Endodermal cell (in vitro differentiated cells): ENCODE results near the gene ANKRD52. TPM values are rescaled to one million over a fixed set of nuclear protein-coding genes. Genes with fewer than 3 reads are reported as not detected.
"Not testable (repeated sequence)": the region's sequence is repeated elsewhere in the genome, so short reads cannot be mapped to it uniquely, and the experiment has no call there.

ENCODE experiments used
- DNase-seq: peaks from one replicate; pipeline ENCODE4 v3.0.0-alpha.2; 2017
- H3K27ac ChIP-seq: 2 replicates; pipeline ENCODE4 v1.5.1; 2013; ENCODE audit warnings: mild to moderate bottlenecking, low read depth, low read length, moderate library complexity
- H3K27me3 ChIP-seq: 2 replicates; pipeline ENCODE4 v1.6.1; 2013; ENCODE audit warnings: mild to moderate bottlenecking, low read length, moderate library complexity; ENCODE audit not compliant: insufficient read depth, control insufficient read depth, poor library complexity, severe bottlenecking
- H3K36me3 ChIP-seq: 2 replicates; pipeline ENCODE4 v1.7.0; 2013; ENCODE audit warnings: mild to moderate bottlenecking, low read length, moderate library complexity; ENCODE audit not compliant: control insufficient read depth, insufficient read depth
- H3K4me1 ChIP-seq: one replicate; pipeline ENCODE4 v1.7.0; 2013; ENCODE audit warnings: low read length; ENCODE audit not compliant: control insufficient read depth, insufficient read depth
- H3K4me3 ChIP-seq: 2 replicates; pipeline ENCODE4 v1.5.1; 2013; ENCODE audit warnings: mild to moderate bottlenecking, low read length, moderate library complexity
- H3K9ac ChIP-seq: 2 replicates; pipeline ENCODE4 v1.6.1; 2013; ENCODE audit warnings: mild to moderate bottlenecking, low read length, moderate library complexity; ENCODE audit not compliant: poor library complexity, severe bottlenecking; ENCODE audit errors: extremely low read depth
- H3K9me3 ChIP-seq: 2 replicates; pipeline ENCODE4 v1.6.1; 2013; ENCODE audit warnings: mild to moderate bottlenecking, low read length, moderate library complexity; ENCODE audit not compliant: control insufficient read depth
- H3K27ac Mint-ChIP-seq: 2 replicates; pipeline ENCODE4 v1.8.0; 2020; ENCODE audit warnings: mixed read lengths
- H3K27me3 Mint-ChIP-seq: 2 replicates; pipeline ENCODE4 v1.8.0; 2021; ENCODE audit warnings: mild to moderate bottlenecking, mixed read lengths; ENCODE audit not compliant: insufficient read depth
- H3K36me3 Mint-ChIP-seq: 2 replicates; pipeline ENCODE4 v1.8.0; 2020; ENCODE audit warnings: low read depth, mixed read lengths
- H3K4me1 Mint-ChIP-seq: 2 replicates; pipeline ENCODE4 v1.8.0; 2020; ENCODE audit warnings: mixed read lengths
- H3K4me3 Mint-ChIP-seq: 2 replicates; pipeline ENCODE4 v1.8.0; 2020; ENCODE audit warnings: mild to moderate bottlenecking, moderate library complexity, mixed read lengths
- H3K9me3 Mint-ChIP-seq: 2 replicates; pipeline ENCODE4 v1.8.0; 2020; ENCODE audit warnings: mild to moderate bottlenecking, mixed read lengths
- CTCF ChIP-seq: fragments of 200-600 bp; sonication (generic); conservative IDR thresholded peaks from 2 replicates; pipeline ENCODE4 v1.5.0; 2021; ENCODE audit warnings: antibody characterized with exemption, mild to moderate bottlenecking
- WGBS, 2 experiments: methylation state at CpG; one replicate each; pipeline versions ENCODE4 v1.1.5 to v1.1.7; 2013; ENCODE audit warnings: missing lambda C conversion rate in 2 of 2, mixed read lengths in 1 of 2; ENCODE audit not compliant: insufficient coverage in 1 of 2, insufficient read length in 1 of 2; 5-methylcytosine and 5-hydroxymethylcytosine counted together
- total RNA-seq, 2 donors: library from RNA; stranded (reverse); fragmentation: NEBNext Ultra II Directional in 1 of 2; extraction: Animal tissue kit (Norgen Biotek cat#: 25700) in 1 of 2; gene quantifications; 2 replicates in 1 of 2; 3 replicates in 1 of 2; pipeline ENCODE4 v1.2.1, GENCODE V29; 2021

ANKRD52 gene
- total RNA-seq, 2 donors from 2014 or later: 39.3 to 54.9 TPM

GRCh38 chr12:56278905-56279304, 20.7 kb upstream of the ANKRD52 start:
- H3K27me3 Mint-ChIP-seq: no peaks in the 10 kb centered on the region
- peaks cover 65% of the 10 kb centered on the region for H3K36me3 Mint-ChIP-seq
- peaks cover 78% of the 10 kb centered on the region for H3K36me3 ChIP-seq
- no peaks in the 10 kb centered on the region for H3K9me3 ChIP-seq
- no peak overlapping the region for H3K27ac ChIP-seq
- no peaks in the 10 kb centered on the region for H3K9me3 Mint-ChIP-seq
- H3K4me1 Mint-ChIP-seq: no peaks in the 10 kb centered on the region
- DNase-seq: no peak
- no peak overlapping the region for H3K4me3 Mint-ChIP-seq
- no peak for TF ChIP-seq CTCF
- no peaks in the 10 kb centered on the region for H3K27me3 ChIP-seq
- 95 to 100% methylated on average over 1 to 3 of the region's 3 CpGs for WGBS, 2 experiments
- no peak overlapping the region for H3K9ac ChIP-seq
- H3K4me3 ChIP-seq: no peak overlapping the region
- no peaks in the 10 kb centered on the region for H3K4me1 ChIP-seq
- H3K27ac Mint-ChIP-seq: no peak overlapping the region

- DNase-seq: no peak
- Mint-ChIP-seq H3K27me3 (no peaks in the 10 kb centered on the region), H3K4me3 (no peak overlapping the region), H3K27ac (no peak overlapping the region), H3K36me3 (peaks cover 62% of the 10 kb centered on the region), H3K4me1 (peaks cover 3% of the 10 kb centered on the region), H3K9me3 (no peaks in the 10 kb centered on the region)
- Histone ChIP-seq H3K4me1 (no peaks in the 10 kb centered on the region), H3K9ac (no peak overlapping the region), H3K36me3 (peaks cover 73% of the 10 kb centered on the region), H3K27me3 (no peaks in the 10 kb centered on the region), H3K9me3 (no peaks in the 10 kb centered on the region), H3K4me3 (no peak overlapping the region), H3K27ac (no peak overlapping the region)
- 100% methylated on average over 1 of the region's 2 CpGs; no CpG with 5 or more reads in 1 of the 2 experiments for WGBS, 2 experiments
- no peak for TF ChIP-seq CTCF
These were observed 16.1 kb upstream of the ANKRD52 start for GRCh38 chr12:56274299-56274698.

- not testable (repeated sequence) for H3K27me3 Mint-ChIP-seq, H3K4me3 ChIP-seq, H3K27ac ChIP-seq, H3K9me3 Mint-ChIP-seq, H3K4me1 Mint-ChIP-seq, H3K27me3 ChIP-seq, H3K9ac ChIP-seq, H3K27ac Mint-ChIP-seq, DNase-seq, H3K9me3 ChIP-seq, H3K4me3 Mint-ChIP-seq, H3K4me1 ChIP-seq
- peaks cover 57% of the 10 kb centered on the region for H3K36me3 Mint-ChIP-seq
- peaks cover 66% of the 10 kb centered on the region for H3K36me3 ChIP-seq
- WGBS, 2 experiments: 100% methylated on average over 1 of the region's 2 CpGs
These were observed 14.3 kb upstream of the ANKRD52 start for GRCh38 chr12:56272468-56272867.

- 54% methylated on average over 1 of the region's 1 CpG; no CpG with 5 or more reads in 1 of the 2 experiments for WGBS, 2 experiments
- Histone ChIP-seq H3K4me1 (peaks cover 5% of the 10 kb centered on the region), H3K9ac (no peak overlapping the region), H3K27ac (no peak overlapping the region), H3K9me3 (no peaks in the 10 kb centered on the region), H3K36me3 (peaks cover 59% of the 10 kb centered on the region), H3K4me3 (no peak overlapping the region), H3K27me3 (no peaks in the 10 kb centered on the region)
- H3K27me3 Mint-ChIP-seq: no peaks in the 10 kb centered on the region
- no peak overlapping the region for H3K27ac Mint-ChIP-seq
- H3K4me3 Mint-ChIP-seq: no peak overlapping the region
- peaks cover 12% of the 10 kb centered on the region for H3K4me1 Mint-ChIP-seq
- peaks cover 53% of the 10 kb centered on the region for H3K36me3 Mint-ChIP-seq
- peak; percentile 68 for DNase-seq
- H3K9me3 Mint-ChIP-seq: no peaks in the 10 kb centered on the region
- TF ChIP-seq CTCF: peak; percentile 76
These were observed 12.8 kb upstream of the ANKRD52 start for GRCh38 chr12:56271031-56271430.
